Fibroblast of pulmonary artery (primary cell): ENCODE data around the gene TUSC1.
A peak's percentile ranks its signal among the peaks of the same experiment; 100 is the strongest.
"Not testable (repeated sequence)": the region's sequence is repeated elsewhere in the genome, so short reads cannot be mapped to it uniquely, and the experiment has no call there.

Experiments used
- DNase-seq: peaks from one replicate; pipeline ENCODE4 v3.0.0-alpha.2; 2010; ENCODE audit warnings: low read depth
- H3K4me3 ChIP-seq: replicated peaks from 2 replicates; pipeline ENCODE4 v1.5.1; 2011; ENCODE audit warnings: low read depth, mild to moderate bottlenecking, control low read depth, low read length, moderate library complexity
- CTCF ChIP-seq: IDR thresholded peaks from 2 replicates; pipeline ENCODE4 v1.5.1; 2011; ENCODE audit warnings: mild to moderate bottlenecking, control low read depth, low read length, inconsistent platforms; ENCODE audit errors: missing control alignments

Gene TUSC1

GRCh38 chr9:25678846-25679360 is 659 bp upstream of the TUSC1 start:
- TF ChIP-seq CTCF: no peak
- no peak for DNase-seq
- peak overlapping the region; percentile 70 for H3K4me3 ChIP-seq

GRCh38 chr9:25677301-25678146 is 720 bp downstream of the TUSC1 start:
- TF ChIP-seq CTCF: no peak
- peak overlapping the region; percentile 70 for H3K4me3 ChIP-seq
- peak; percentile 78 for DNase-seq

- H3K4me3 ChIP-seq, DNase-seq: not testable (repeated sequence)
These were observed 2.4 kb downstream of the TUSC1 start for GRCh38 chr9:25675858-25676257.

GRCh38 chr9:25658571-25658970 is 19.7 kb downstream of the TUSC1 start:
- TF ChIP-seq CTCF: no peak
- no peak for DNase-seq
- no peak overlapping the region for H3K4me3 ChIP-seq

- H3K4me3 ChIP-seq: no peak overlapping the region
- no peak for DNase-seq
- no peak for TF ChIP-seq CTCF
These were observed 23.8 kb downstream of the TUSC1 start for GRCh38 chr9:25654417-25654816.

- no peak for DNase-seq
- no peak overlapping the region for H3K4me3 ChIP-seq
- TF ChIP-seq CTCF: no peak
These were observed 30.1 kb downstream of the TUSC1 start for GRCh38 chr9:25648116-25648515.

- TF ChIP-seq CTCF: no peak
- no peak for DNase-seq
- H3K4me3 ChIP-seq: no peak overlapping the region
These were observed 42.2 kb downstream of the TUSC1 start for GRCh38 chr9:25636026-25636425.
